H1 (cell line): ENCODE data around the gene YEATS2. TPM values are rescaled to one million over a fixed set of nuclear protein-coding genes. Genes with fewer than 3 reads are reported as not detected.

ENCODE experiments used
- CTCF ChIA-PET: fragments of 300-600 bp; sonication (Branson Sonifier 250); formaldehyde crosslinking; loops from one replicate; lab custom pipeline; 2021; ENCODE audit not compliant: partially characterized antibody; lab: Charles Lee
- POLR2A ChIA-PET: fragments of 300-600 bp; sonication (Branson Sonifier 250); formaldehyde crosslinking; loops from one replicate; lab custom pipeline; 2021; ENCODE audit warnings: inconsistent platforms; ENCODE audit not compliant: partially characterized antibody; lab: Charles Lee
- DNase-seq, 2 experiments: peaks; one replicate each; pipeline versions ENCODE4 v3.0.0 to v3.0.0-alpha.2; 2010 to 2022; ENCODE audit warnings: low spot score in 2 of 2, low read depth in 1 of 2, mixed read lengths in 1 of 2
- FAIRE-seq: peaks from 2 replicates; lab custom pipeline; 2011; peaks lifted over from hg19 to GRCh38; lab: Jason Lieb, UNC
- H2AFZ ChIP-seq: 2 replicates; pipeline ENCODE4 v1.8.1; 2012; ENCODE audit warnings: low read length, inconsistent platforms
- H2AK5ac ChIP-seq: 2 replicates; pipeline ENCODE4 v1.6.1; 2013; ENCODE audit warnings: low read depth, low read length
- H2BK120ac ChIP-seq: replicated peaks from 2 replicates; pipeline ENCODE3; 2013; ENCODE audit warnings: low read depth, low read length, inconsistent platforms
- H2BK12ac ChIP-seq: 2 replicates; pipeline ENCODE4 v1.6.1; 2013; ENCODE audit warnings: low read depth, low read length
- H2BK15ac ChIP-seq: 2 replicates; pipeline ENCODE4 v1.6.1; 2013; ENCODE audit warnings: low read length
- H2BK20ac ChIP-seq: 2 replicates; pipeline ENCODE4 v1.6.1; 2013; ENCODE audit warnings: low read length
- H2BK5ac ChIP-seq: 2 replicates; pipeline ENCODE4 v1.6.1; 2013; ENCODE audit warnings: low read depth, low read length
- H3K14ac ChIP-seq: 2 replicates; pipeline ENCODE4 v1.6.1; 2013; ENCODE audit warnings: inconsistent platforms; ENCODE audit not compliant: insufficient read length
- H3K18ac ChIP-seq: 2 replicates; pipeline ENCODE4 v1.6.1; 2013; ENCODE audit warnings: low read length; ENCODE audit errors: extremely low read depth
- H3K23ac ChIP-seq: 2 replicates; pipeline ENCODE4 v1.6.1; 2013; ENCODE audit warnings: inconsistent platforms; ENCODE audit not compliant: insufficient read length
- H3K23me2 ChIP-seq: 2 replicates; pipeline ENCODE4 v1.6.1; 2013; ENCODE audit warnings: low read depth, low read length
- H3K27ac ChIP-seq: 2 replicates; pipeline ENCODE4 v1.6.1; 2011; ENCODE audit warnings: low read depth, low read length, inconsistent platforms
- H3K27me3 ChIP-seq, 4 experiments: replicated peaks in 1 of 4; 1 replicate in 1 of 4; 2 replicates in 3 of 4; pipeline versions ENCODE4 v1.6.1 to v1.8.1; 2011 to 2013; ENCODE audit warnings: low read length in 3 of 4, mild to moderate bottlenecking in 3 of 4, inconsistent platforms in 2 of 4, mixed read lengths in 2 of 4, moderate library complexity in 1 of 4; ENCODE audit not compliant: control insufficient read depth in 3 of 4, insufficient read depth in 3 of 4; ENCODE audit errors: extremely low read depth in 1 of 4
- H3K36me3 ChIP-seq, 4 experiments: 2 replicates each; pipeline versions ENCODE4 v1.6.1 to v1.8.1; 2011 to 2013; ENCODE audit warnings: mild to moderate bottlenecking in 4 of 4, low read length in 3 of 4, moderate library complexity in 2 of 4, control low read depth in 1 of 4, inconsistent platforms in 1 of 4; ENCODE audit not compliant: insufficient read depth in 4 of 4, control insufficient read depth in 2 of 4
- H3K4ac ChIP-seq: replicated peaks from 2 replicates; pipeline ENCODE3; 2013; ENCODE audit warnings: low read length, low read depth, mixed read lengths, inconsistent platforms; ENCODE audit not compliant: insufficient read length
- H3K4me1 ChIP-seq, 4 experiments: replicated peaks in 1 of 4; 1 replicate in 1 of 4; 2 replicates in 3 of 4; pipeline versions ENCODE4 v1.6.1 to v1.8.1; 2011 to 2013; ENCODE audit warnings: low read length in 3 of 4, inconsistent platforms in 2 of 4, mixed read lengths in 1 of 4; ENCODE audit not compliant: insufficient read depth in 4 of 4, control insufficient read depth in 3 of 4
- H3K4me2 ChIP-seq, 2 experiments: 2 replicates each; pipeline versions ENCODE4 v1.6.1 to v1.8.1; 2011 to 2013; ENCODE audit warnings: low read depth in 2 of 2, low read length in 2 of 2, control low read depth in 1 of 2, inconsistent platforms in 1 of 2, mild to moderate bottlenecking in 1 of 2; ENCODE audit not compliant: insufficient read depth in 1 of 2
- H3K4me3 ChIP-seq, 4 experiments: fragments of 200-600, 300-600 bp in 1 of 4; sonication (generic), shearing (Covaris generic), sonication (Bioruptor Twin) in 1 of 4; 2 replicates each; pipeline versions ENCODE4 v1.5.1 to v1.8.1; 2011 to 2016; ENCODE audit warnings: low read length in 4 of 4, low read depth in 3 of 4, control low read depth in 2 of 4, inconsistent platforms in 2 of 4, mild to moderate bottlenecking in 2 of 4, mixed read lengths in 1 of 4, moderate library complexity in 1 of 4; ENCODE audit not compliant: insufficient read depth in 2 of 4; ENCODE audit errors: extremely low read depth in 1 of 4
- H3K56ac ChIP-seq: replicated peaks from 2 replicates; pipeline ENCODE3; 2013; ENCODE audit warnings: low read depth, mild to moderate bottlenecking, mixed read lengths, low read length, inconsistent platforms; ENCODE audit not compliant: insufficient read length
- H3K79me1 ChIP-seq: 2 replicates; pipeline ENCODE4 v1.6.1; 2013; ENCODE audit warnings: low read depth, low read length, control low read depth
- H3K79me2 ChIP-seq, 2 experiments: 2 replicates each; pipeline versions ENCODE4 v1.6.1 to v1.8.1; 2012 to 2013; ENCODE audit warnings: low read length in 2 of 2, mild to moderate bottlenecking in 2 of 2, inconsistent platforms in 1 of 2; ENCODE audit not compliant: insufficient read depth in 2 of 2, control insufficient read depth in 1 of 2
- H3K9ac ChIP-seq, 4 experiments: replicated peaks in 1 of 4; 1 replicate in 1 of 4; 2 replicates in 3 of 4; pipeline versions ENCODE4 v1.6.1 to v1.8.1; 2011 to 2013; ENCODE audit warnings: low read depth in 3 of 4, low read length in 3 of 4, control low read depth in 2 of 4, mild to moderate bottlenecking in 2 of 4, moderate library complexity in 2 of 4, inconsistent platforms in 1 of 4; ENCODE audit errors: extremely low read depth in 1 of 4
- H3K9me3 ChIP-seq, 2 experiments: 2 replicates each; pipeline versions ENCODE4 v1.6.1 to v1.8.1; 2012 to 2013; ENCODE audit warnings: mild to moderate bottlenecking in 2 of 2, moderate library complexity in 2 of 2, control low read depth in 1 of 2, inconsistent platforms in 1 of 2, low read depth in 1 of 2, low read length in 1 of 2, mixed read lengths in 1 of 2; ENCODE audit not compliant: insufficient read depth in 2 of 2
- H4K20me1 ChIP-seq, 2 experiments: replicated peaks in 1 of 2; 2 replicates each; pipeline versions ENCODE3 to v1.8.1; 2011 to 2013; ENCODE audit warnings: inconsistent platforms in 2 of 2, low read length in 2 of 2, mild to moderate bottlenecking in 1 of 2; ENCODE audit not compliant: insufficient read depth in 2 of 2, control insufficient read depth in 1 of 2
- H4K5ac ChIP-seq: 2 replicates; pipeline ENCODE4 v1.6.1; 2013; ENCODE audit warnings: low read length, low read depth, mixed read lengths, inconsistent platforms; ENCODE audit not compliant: insufficient read length
- H4K8ac ChIP-seq: 2 replicates; pipeline ENCODE4 v1.8.0; 2013; ENCODE audit warnings: mild to moderate bottlenecking, moderate library complexity, low read length, inconsistent platforms; ENCODE audit not compliant: insufficient read depth; ENCODE audit errors: extremely low read depth
- H4K91ac ChIP-seq: replicated peaks from 2 replicates; pipeline ENCODE3; 2013; ENCODE audit warnings: low read length, mixed read lengths, inconsistent platforms; ENCODE audit not compliant: insufficient read length
- FOSL1 ChIP-seq: IDR thresholded peaks from 2 replicates; pipeline ENCODE4 v1.6.1; 2011; ENCODE audit warnings: mild to moderate bottlenecking, low read depth, low read length, moderate library complexity; ENCODE audit not compliant: insufficient read depth
- GTF2F1 ChIP-seq: IDR thresholded peaks from 2 replicates; pipeline ENCODE4 v1.6.1; 2012; ENCODE audit warnings: low read depth, low read length, improper control_type of control experiment, borderline replicate concordance
- NRF1 ChIP-seq: IDR thresholded peaks from 2 replicates; pipeline ENCODE4 v1.6.1; 2011; ENCODE audit warnings: mild to moderate bottlenecking, low read depth, low read length, improper control_type of control experiment
- POLR2AphosphoS5 ChIP-seq: IDR thresholded peaks from 2 replicates; pipeline ENCODE4 v1.6.1; 2011; ENCODE audit warnings: low read depth, low read length
- RBBP5 ChIP-seq: IDR thresholded peaks from 2 replicates; pipeline ENCODE4 v1.7.1; 2012; ENCODE audit warnings: low read depth, mild to moderate bottlenecking, inconsistent platforms, low read length, moderate library complexity, borderline replicate concordance
- RNF2 ChIP-seq: fragments of 200-900, 300-1000 bp; sonication (generic); IDR thresholded peaks from 2 replicates; pipeline ENCODE4 v1.7.1; 2016; ENCODE audit warnings: borderline replicate concordance, low read depth, mild to moderate bottlenecking, antibody characterized with exemption, low read length; ENCODE audit not compliant: poor library complexity, severe bottlenecking; ENCODE audit errors: missing control alignments
- RXRA ChIP-seq: IDR thresholded peaks from 2 replicates; pipeline ENCODE4 v1.6.1; 2011; ENCODE audit warnings: low read depth, mild to moderate bottlenecking, low read length, moderate library complexity; ENCODE audit not compliant: insufficient read depth
- SIRT6 ChIP-seq: IDR thresholded peaks from one replicate; pipeline ENCODE4 v1.7.1; 2012; ENCODE audit warnings: low read length, inconsistent platforms
- SP2 ChIP-seq: IDR thresholded peaks from 2 replicates; pipeline ENCODE4 v1.6.1; 2012; ENCODE audit warnings: mild to moderate bottlenecking, low read length, inconsistent platforms
- WGBS, 2 experiments: shearing (Covaris generic) in 1 of 2; methylation state at CpG; one replicate each; pipeline versions ENCODE4 v1.1.6 to v1.1.7; 2013 to 2015; ENCODE audit warnings: low lambda C conversion rate in 2 of 2, mixed read lengths in 2 of 2, inconsistent platforms in 1 of 2, low coverage in 1 of 2, missing lambda C conversion rate in 1 of 2; ENCODE audit not compliant: insufficient replicate concordance in 2 of 2, insufficient coverage in 1 of 2, insufficient read length in 1 of 2; ENCODE audit errors: extremely low coverage in 1 of 2, missing lambda C conversion rate in 1 of 2; 5-methylcytosine and 5-hydroxymethylcytosine counted together
- polyA plus RNA-seq, 7 experiments: library from polyadenylated mRNA; depleted of rRNA in 3 of 7; stranded (reverse) in 5 of 7; unstranded in 2 of 7; fragments of >200 nt in 5 of 7; fragments of 200-250 nt in 2 of 7; gene quantifications; 1 replicate in 5 of 7; 2 replicates in 1 of 7; 4 replicates in 1 of 7; pipeline versions ENCODE4 v1.2.1 to v1.2.3, GENCODE V29; 2011 to 2013; ENCODE audit warnings: missing spikeins in 2 of 7, mixed read lengths in 2 of 7
- total RNA-seq: library from RNA; stranded (reverse); fragmentation: NEBNext Ultra II Directional; extraction: Animal tissue kit (Norgen Biotek cat#: 25700); gene quantifications from 2 replicates; pipeline ENCODE4 v1.2.1, GENCODE V29; 2021
- TF ChIP-seq, protein P1 (sequence below): IDR thresholded peaks from 2 replicates; pipeline ENCODE4 v1.6.1; 2011; ENCODE audit warnings: low read length, improper control_type of control experiment

YEATS2 gene
- total and polyA plus RNA-seq, 2 of the 8 experiments (the other 6 are each of a cell fraction or from before 2014, with no cell fraction given), result 35.3 to 53.7 TPM

DNA sequence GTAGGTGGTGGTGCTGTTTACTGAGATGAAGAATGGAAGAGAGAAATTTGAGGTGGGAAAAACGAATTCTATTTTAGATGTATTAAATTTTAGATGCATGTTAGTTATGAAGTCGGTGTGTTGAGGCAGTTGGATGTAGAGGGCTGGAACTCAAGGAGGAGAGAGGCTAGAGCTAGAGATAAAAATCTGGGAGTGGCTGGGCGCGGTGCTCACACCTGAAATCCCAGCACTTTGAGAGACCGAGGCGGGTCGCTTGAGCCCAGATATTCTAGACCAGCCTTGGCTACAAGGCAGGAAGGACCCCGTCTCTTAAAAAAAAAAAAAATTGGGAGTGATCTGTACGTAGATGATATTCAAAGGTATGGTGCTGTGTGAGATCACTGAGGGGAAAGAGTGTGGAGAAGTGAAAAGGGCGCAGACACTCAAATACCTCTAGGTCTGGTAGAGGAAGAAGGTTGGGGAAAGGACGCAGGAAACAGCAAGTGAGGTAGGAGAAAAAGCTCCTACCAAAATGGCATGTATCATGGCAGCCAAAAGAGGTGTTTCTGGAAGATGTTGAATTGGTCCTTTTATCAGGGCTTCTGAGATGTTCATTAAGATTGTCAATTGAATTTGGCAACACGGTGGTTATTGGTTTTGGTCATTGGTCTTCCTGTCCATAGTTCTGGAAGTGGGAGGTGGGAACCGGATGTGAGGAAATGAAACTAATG lies 1.8 kb downstream of the YEATS2 start:
- FAIRE-seq, result no peak

More for the DNA sequence above, 1.8 kb downstream of the YEATS2 start:
- ChIA-PET POLR2A (interaction anchor here (1.0 to 3.5 kb wide), 4 partner anchors 10 to 212 kb away, joined by 3 to 33 read pairs (median 8); partner anchors contain the start of gene KLHL24), CTCF (interaction anchor here (0.7 to 1.0 kb wide), 3 partner anchors 16 to 166 kb away, joined by 3 to 4 read pairs (median 3); no protein-coding TSS in a partner anchor)
- no peaks in the 10 kb centered on the region for H3K27me3 ChIP-seq
- H3K23me2 ChIP-seq, result peaks cover 10% of the 10 kb centered on the region; the same call in 1 of the 2 replicates
- H4K20me1 ChIP-seq, result peaks cover 6 to 9% of the 10 kb centered on the region in 2 experiments
- H2AK5ac ChIP-seq, result no peak overlapping the region
- DNase-seq, result no peak
- no peak overlapping the region for H2BK12ac ChIP-seq
- peaks cover 0 to 15% (median 3%) of the 10 kb centered on the region in 4 experiments; a peak in 4 of 7 replicates for H3K4me1 ChIP-seq
- no peak overlapping the region for H3K27ac ChIP-seq
- peaks cover 2% of the 10 kb centered on the region; the same call in 1 of the 2 replicates for H3K79me1 ChIP-seq
- H3K4me2 ChIP-seq, result peak overlapping the region; percentile 71 to 100
- no peak overlapping the region for H3K56ac ChIP-seq
- H3K4me3 ChIP-seq, result peak overlapping the region; percentile 59 to 96 (median 94)
- no peak overlapping the region for H3K4ac ChIP-seq
- peaks cover 48 to 64% of the 10 kb centered on the region in 2 experiments for H3K79me2 ChIP-seq
- H2BK5ac ChIP-seq, result 0 out of 2 replicates have a peak overlapping the region, but pooled peaks have one; percentile 1
- H3K36me3 ChIP-seq, result peaks cover 0 to 6% (median 0%) of the 10 kb centered on the region in 4 experiments; a peak in 2 of 8 replicates
- H2AFZ ChIP-seq, result no peak overlapping the region
- TF ChIP-seq SP2, result no peak
- no peak for TF ChIP-seq RNF2
- no peak for TF ChIP-seq GTF2F1
- TF ChIP-seq SIRT6, result no peak
- no peak for TF ChIP-seq NRF1
- TF ChIP-seq FOSL1, result no peak
- TF ChIP-seq, protein P1, sequence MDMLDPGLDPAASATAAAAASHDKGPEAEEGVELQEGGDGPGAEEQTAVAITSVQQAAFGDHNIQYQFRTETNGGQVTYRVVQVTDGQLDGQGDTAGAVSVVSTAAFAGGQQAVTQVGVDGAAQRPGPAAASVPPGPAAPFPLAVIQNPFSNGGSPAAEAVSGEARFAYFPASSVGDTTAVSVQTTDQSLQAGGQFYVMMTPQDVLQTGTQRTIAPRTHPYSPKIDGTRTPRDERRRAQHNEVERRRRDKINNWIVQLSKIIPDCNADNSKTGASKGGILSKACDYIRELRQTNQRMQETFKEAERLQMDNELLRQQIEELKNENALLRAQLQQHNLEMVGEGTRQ, result no peak
- TF ChIP-seq RBBP5, result no peak
- no peak for TF ChIP-seq POLR2AphosphoS5
- no peak for TF ChIP-seq RXRA
- no peak overlapping the region for H3K23ac ChIP-seq
- WGBS, 2 experiments, result 27 to 100% methylated on average over 1 to 13 of the region's 13 CpGs
- no peaks in the 10 kb centered on the region for H3K9me3 ChIP-seq
- H2BK120ac ChIP-seq, result no peak overlapping the region
- H4K91ac ChIP-seq, result no peak overlapping the region
- peak overlapping the region in 3 of 4 experiments; percentile 29 to 90 (median 56); a peak in 5 of 7 replicates for H3K9ac ChIP-seq
- H4K5ac ChIP-seq, result no peak overlapping the region
- no peak overlapping the region for H2BK20ac ChIP-seq
- H3K18ac ChIP-seq, result peak overlapping the region; percentile 55; the same call in 1 of the 2 replicates
- H3K14ac ChIP-seq, result no peak overlapping the region
- no peak overlapping the region for H2BK15ac ChIP-seq
- H4K8ac ChIP-seq, result no peak overlapping the region
